Liver (tissue), 3 donors: Measurements from ENCODE around the gene MERTK.

Experiments used
- CTCF ChIP-seq: fragments of 150-350 bp; IDR thresholded peaks from 2 replicates; pipeline ENCODE4 v1.5.1; 2017; ENCODE audit warnings: improper control_type of control experiment, low read depth, low read length; ENCODE audit not compliant: missing input control
- EGR1 ChIP-seq, 2 donors: IDR thresholded peaks; 2 replicates each; pipeline ENCODE4 v1.6.1; 2016 to 2018; ENCODE audit warnings: antibody characterized with exemption in 2 of 2, low read depth in 2 of 2
- NR2F2 ChIP-seq: IDR thresholded peaks from 2 replicates; pipeline ENCODE4 v1.6.1; 2016; ENCODE audit warnings: antibody characterized with exemption
- RAD21 ChIP-seq, 2 donors: IDR thresholded peaks; 2 replicates each; pipeline ENCODE4 v1.6.1; 2016; ENCODE audit warnings: antibody characterized with exemption in 2 of 2, mild to moderate bottlenecking in 2 of 2
- REST ChIP-seq: IDR thresholded peaks from 2 replicates; pipeline ENCODE4 v1.6.1; 2016; ENCODE audit warnings: antibody characterized with exemption, mild to moderate bottlenecking
- RXRA ChIP-seq, 2 donors: IDR thresholded peaks; 2 replicates each; pipeline ENCODE4 v1.6.1; 2017 to 2018; ENCODE audit warnings: antibody characterized with exemption in 2 of 2, mild to moderate bottlenecking in 1 of 2
- TF ChIP-seq, protein P1 (sequence below): IDR thresholded peaks from 2 replicates; pipeline ENCODE4 v1.6.1; 2016; ENCODE audit warnings: antibody characterized with exemption
- donor health status: healthy.
- donor health status: healthy.

DNA sequence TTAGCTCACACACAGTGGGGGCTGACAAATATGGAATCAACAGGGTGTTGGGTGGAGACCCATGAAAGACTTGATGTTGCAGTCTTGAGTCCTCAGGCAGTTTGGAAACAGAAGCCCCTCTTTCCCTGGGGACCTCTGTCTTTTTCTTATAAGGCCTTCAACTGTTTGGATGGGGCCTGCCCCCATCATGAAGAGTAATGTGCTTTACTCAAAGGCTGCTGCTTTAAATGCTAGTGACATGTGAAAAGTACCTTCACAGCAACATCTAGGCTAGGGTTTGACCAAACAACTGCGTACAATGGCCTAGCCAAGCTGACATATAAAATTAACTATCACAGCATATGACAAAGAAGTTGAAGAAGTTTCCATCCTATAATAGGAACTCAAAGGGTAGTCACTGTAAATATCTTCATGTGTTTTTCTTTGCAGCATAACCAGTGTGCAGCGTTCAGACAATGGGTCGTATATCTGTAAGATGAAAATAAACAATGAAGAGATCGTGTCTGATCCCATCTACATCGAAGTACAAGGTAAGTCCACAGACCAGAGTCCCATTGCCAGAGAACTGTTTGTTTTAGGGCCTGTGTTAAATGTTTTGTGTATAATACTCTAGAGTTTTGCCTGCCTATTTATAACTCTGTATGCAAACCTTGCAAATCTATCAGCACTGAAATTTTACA lies 46.3 kb downstream of the MERTK start:
- TF ChIP-seq RXRA (IDR thresholded peaks at IDR 0.05) (peak in 1 of 2 donors; percentile 17), EGR1 (IDR thresholded peaks at IDR 0.05; ENCODE audit: low read depth in 2 of 2) (no peak), CTCF (no peak), REST (peak; percentile 36), NR2F2 (no peak), RAD21 (IDR thresholded peaks at IDR 0.05) (no peak)
- TF ChIP-seq, protein P1, sequence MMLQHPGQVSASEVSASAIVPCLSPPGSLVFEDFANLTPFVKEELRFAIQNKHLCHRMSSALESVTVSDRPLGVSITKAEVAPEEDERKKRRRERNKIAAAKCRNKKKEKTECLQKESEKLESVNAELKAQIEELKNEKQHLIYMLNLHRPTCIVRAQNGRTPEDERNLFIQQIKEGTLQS = no peak
